Bone marrow (tissue), 2 donors: Measurements from ENCODE around the gene STARD5.
"Not testable (repeated sequence)": the region's sequence is repeated elsewhere in the genome, so short reads cannot be mapped to it uniquely, and the experiment has no call there.

ENCODE experiments used
- DNase-seq, 2 donors: peaks; one replicate each; lab custom pipeline; 2025; lab: John Stamatoyannopoulos, UW

Gene STARD5

GRCh38 chr15:81323944-81324881 lies at the start of gene STARD5:
Gene STARD5, minus strand, starts transcription at chr15:81324141. Its CDS starts 42 bp downstream, at chr15:81324099.
- peak; percentile 80 to 85 for DNase-seq

- no peak for DNase-seq
Observed at GRCh38 chr15:81373176-81373575, 49.2 kb upstream of the STARD5 start.

GRCh38 chr15:81372575-81372974 lies 48.6 kb upstream of the STARD5 start:
- DNase-seq: no peak

GRCh38 chr15:81363718-81364500 lies 40.0 kb upstream of the STARD5 start:
- no peak for DNase-seq

- DNase-seq: no peak
Observed at GRCh38 chr15:81363276-81363675, 39.3 kb upstream of the STARD5 start.

- DNase-seq: no peak
Observed at GRCh38 chr15:81362790-81363189, 38.8 kb upstream of the STARD5 start.

- DNase-seq: no peak
Observed at GRCh38 chr15:81361891-81362290, 38.0 kb upstream of the STARD5 start.

- no peak for DNase-seq
Observed at GRCh38 chr15:81360491-81360890, 36.5 kb upstream of the STARD5 start.

- DNase-seq: no peak
Observed at GRCh38 chr15:81358248-81358647, 34.3 kb upstream of the STARD5 start.

- DNase-seq: no peak
Observed at GRCh38 chr15:81357180-81357686, 33.3 kb upstream of the STARD5 start.

- DNase-seq: no peak
Observed at GRCh38 chr15:81356252-81356651, 32.3 kb upstream of the STARD5 start.

GRCh38 chr15:81351651-81352050 lies 27.7 kb upstream of the STARD5 start:
- no peak for DNase-seq

- DNase-seq: no peak
Observed at GRCh38 chr15:81349271-81349670, 25.3 kb upstream of the STARD5 start.

- DNase-seq: not testable (repeated sequence)
Observed at GRCh38 chr15:81348691-81349090, 24.8 kb upstream of the STARD5 start.

GRCh38 chr15:81347910-81348309 lies 24.0 kb upstream of the STARD5 start:
- DNase-seq: no peak

- no peak for DNase-seq
Observed at GRCh38 chr15:81346611-81347010, 22.7 kb upstream of the STARD5 start.

GRCh38 chr15:81343371-81343770 lies 19.4 kb upstream of the STARD5 start:
- no peak for DNase-seq

- DNase-seq: no peak
Observed at GRCh38 chr15:81341351-81341750, 17.4 kb upstream of the STARD5 start.

- no peak for DNase-seq
Observed at GRCh38 chr15:81339851-81340250, 15.9 kb upstream of the STARD5 start.

GRCh38 chr15:81339321-81339720 lies 15.4 kb upstream of the STARD5 start:
- DNase-seq: no peak

GRCh38 chr15:81338170-81339007 lies 14.4 kb upstream of the STARD5 start:
- peak in 1 of 2 donors; percentile 10 for DNase-seq

GRCh38 chr15:81337713-81338157 lies 13.8 kb upstream of the STARD5 start:
- DNase-seq: no peak
